ACHN (cell line): ENCODE measurements around the gene NFE2L2.
"Not testable (repeated sequence)": the region's sequence is repeated elsewhere in the genome, so short reads cannot be mapped to it uniquely, and the experiment has no call there.

ENCODE experiments used
- DNase-seq: peaks from one replicate; pipeline ENCODE4 v3.0.0-alpha.2; 2015
- in situ Hi-C: cut with HindIII; loops from 2 replicates; pipeline ENCODE4 v1.10.0; 2017; ENCODE audit warnings: low sequenced_read_pairs, low pct_ligation_motif_present, low pct_unique_long_range_greater_than_20kb

Gene NFE2L2

GRCh38 chr2:177262958-177263450 lies 1.5 kb downstream of the NFE2L2 start:
- in situ Hi-C loops = no loop called here
- no peak for DNase-seq

- in situ Hi-C loops = no loop called here
- DNase-seq = no peak
Observed at GRCh38 chr2:177262092-177262491, 2.4 kb downstream of the NFE2L2 start.

GRCh38 chr2:177261116-177262060 lies 3.1 kb downstream of the NFE2L2 start:
- no peak for DNase-seq
- in situ Hi-C loops = no loop called here

- in situ Hi-C loops = no loop called here
Observed at GRCh38 chr2:177260379-177260778, 4.1 kb downstream of the NFE2L2 start.

GRCh38 chr2:177258059-177258458 lies 6.5 kb downstream of the NFE2L2 start:
- no peak for DNase-seq
- in situ Hi-C loops = no loop called here

More at GRCh38 chr2:177260379-177260778, 4.1 kb downstream of the NFE2L2 start:
- DNase-seq = no peak

GRCh38 chr2:177257471-177257870 lies 7.1 kb downstream of the NFE2L2 start:
- DNase-seq = no peak
- in situ Hi-C loops = no loop called here

GRCh38 chr2:177256695-177257094 lies 7.8 kb downstream of the NFE2L2 start:
- DNase-seq = no peak
- in situ Hi-C loops = no loop called here

- in situ Hi-C loops = no loop called here
- DNase-seq = no peak
Observed at GRCh38 chr2:177256026-177256425, 8.5 kb downstream of the NFE2L2 start.

- no peak for DNase-seq
- in situ Hi-C loops = no loop called here
Observed at GRCh38 chr2:177255227-177255601, 9.3 kb downstream of the NFE2L2 start.

- in situ Hi-C loops = no loop called here
- DNase-seq = peak; percentile 52
Observed at GRCh38 chr2:177254433-177255226, 9.9 kb downstream of the NFE2L2 start.

- in situ Hi-C loops = no loop called here
- DNase-seq = no peak
Observed at GRCh38 chr2:177253704-177254103, 10.8 kb downstream of the NFE2L2 start.

- no peak for DNase-seq
- in situ Hi-C loops = no loop called here
Observed at GRCh38 chr2:177252808-177253531, 11.6 kb downstream of the NFE2L2 start.

GRCh38 chr2:177251165-177251542 lies 13.4 kb downstream of the NFE2L2 start:
- DNase-seq = no peak
- in situ Hi-C loops = no loop called here

GRCh38 chr2:177250461-177250860 lies 14.1 kb downstream of the NFE2L2 start:
- DNase-seq = no peak
- in situ Hi-C loops = no loop called here

- DNase-seq = no peak
- in situ Hi-C loops = no loop called here
Observed at GRCh38 chr2:177249038-177249437, 15.5 kb downstream of the NFE2L2 start.

GRCh38 chr2:177247693-177248262 lies 16.7 kb downstream of the NFE2L2 start:
- in situ Hi-C loops = no loop called here
- no peak for DNase-seq

- in situ Hi-C loops, DNase-seq: not testable (repeated sequence)
Observed at GRCh38 chr2:177246523-177247030, 17.9 kb downstream of the NFE2L2 start.

- no peak for DNase-seq
- in situ Hi-C loops = no loop called here
Observed at GRCh38 chr2:177246000-177246399, 18.5 kb downstream of the NFE2L2 start.
